Measurements from ENCODE around the gene RAP1GAP2.

The RAP1GAP2 gene

DNA sequence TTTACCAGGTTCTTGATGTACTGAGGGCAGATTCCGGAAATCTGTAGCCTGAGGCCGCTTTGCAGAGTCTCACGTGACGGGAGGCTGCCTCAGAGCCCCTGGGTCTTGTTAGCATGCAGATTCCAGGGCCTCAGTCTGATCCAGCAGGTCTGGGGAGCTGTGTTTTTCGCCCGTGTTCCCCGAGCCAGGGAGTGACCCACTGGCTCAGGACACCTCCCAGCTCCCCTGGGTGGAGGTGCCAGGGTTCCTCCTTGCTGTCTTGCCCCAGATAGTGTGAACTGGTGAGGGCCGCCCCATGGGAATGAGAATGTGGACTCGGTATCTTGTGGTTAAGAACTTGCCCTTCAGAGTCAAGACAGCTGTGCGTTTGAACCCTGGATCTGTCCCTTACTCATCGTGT, 168.6 kb downstream of the RAP1GAP2 start:
- FAIRE-seq = no peak
- TF ChIP-seq, protein P1, sequence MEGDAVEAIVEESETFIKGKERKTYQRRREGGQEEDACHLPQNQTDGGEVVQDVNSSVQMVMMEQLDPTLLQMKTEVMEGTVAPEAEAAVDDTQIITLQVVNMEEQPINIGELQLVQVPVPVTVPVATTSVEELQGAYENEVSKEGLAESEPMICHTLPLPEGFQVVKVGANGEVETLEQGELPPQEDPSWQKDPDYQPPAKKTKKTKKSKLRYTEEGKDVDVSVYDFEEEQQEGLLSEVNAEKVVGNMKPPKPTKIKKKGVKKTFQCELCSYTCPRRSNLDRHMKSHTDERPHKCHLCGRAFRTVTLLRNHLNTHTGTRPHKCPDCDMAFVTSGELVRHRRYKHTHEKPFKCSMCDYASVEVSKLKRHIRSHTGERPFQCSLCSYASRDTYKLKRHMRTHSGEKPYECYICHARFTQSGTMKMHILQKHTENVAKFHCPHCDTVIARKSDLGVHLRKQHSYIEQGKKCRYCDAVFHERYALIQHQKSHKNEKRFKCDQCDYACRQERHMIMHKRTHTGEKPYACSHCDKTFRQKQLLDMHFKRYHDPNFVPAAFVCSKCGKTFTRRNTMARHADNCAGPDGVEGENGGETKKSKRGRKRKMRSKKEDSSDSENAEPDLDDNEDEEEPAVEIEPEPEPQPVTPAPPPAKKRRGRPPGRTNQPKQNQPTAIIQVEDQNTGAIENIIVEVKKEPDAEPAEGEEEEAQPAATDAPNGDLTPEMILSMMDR (IDR thresholded peaks at IDR 0.05; ENCODE audit: insufficient read depth, missing control alignments) = no peak
- no peak for DNase-seq (ENCODE audit: insufficient read length, low spot score)

DNA sequence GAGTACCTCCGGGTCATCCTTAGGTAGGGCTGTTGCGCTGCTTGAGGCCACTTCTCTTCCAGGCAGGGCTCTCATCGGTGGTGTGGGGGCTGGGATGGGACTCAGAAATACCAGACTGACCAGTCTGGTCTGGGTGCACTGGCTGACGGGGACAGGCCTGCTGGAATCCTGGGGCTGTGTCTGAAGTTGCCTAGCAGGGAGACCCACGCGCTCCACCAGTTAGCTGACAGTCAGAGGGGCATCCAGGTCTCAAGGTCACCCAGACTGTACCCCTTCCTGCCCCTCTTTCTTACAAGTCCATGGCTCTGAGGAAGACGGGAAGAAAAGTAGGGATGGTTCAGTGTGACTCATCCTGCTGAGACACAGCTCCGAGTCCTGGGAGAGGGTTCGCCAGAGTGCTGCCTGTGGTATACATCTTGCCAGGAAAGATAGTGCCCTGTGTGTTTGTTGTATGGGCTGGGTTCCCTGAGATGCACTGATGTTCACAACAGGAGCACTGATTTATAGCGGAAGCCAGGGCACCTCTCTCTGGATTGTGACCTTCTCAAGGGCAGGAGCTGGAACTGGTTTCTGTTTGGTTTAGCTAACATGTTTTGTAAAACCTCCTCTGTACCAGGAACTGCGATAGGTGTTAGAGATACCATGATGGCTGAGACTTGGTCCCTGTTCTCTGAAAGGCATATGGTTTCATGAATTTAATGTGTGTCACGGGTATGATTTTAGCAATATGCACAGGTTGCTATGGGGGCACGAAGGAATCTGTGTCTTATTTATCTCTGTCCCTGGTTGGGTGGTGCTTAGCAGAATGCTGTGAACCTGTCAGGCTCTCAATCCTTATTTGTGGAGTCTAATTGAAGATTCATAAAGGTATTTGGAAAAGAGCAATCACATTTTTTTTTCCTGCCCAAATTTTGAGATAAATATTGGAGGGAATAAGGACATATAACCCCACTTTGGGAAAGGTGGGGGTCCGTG, 169.7 kb downstream of the RAP1GAP2 start:
- FAIRE-seq (no peak), DNase-seq (ENCODE audit: insufficient read length, low spot score) (no peak)
- TF ChIP-seq, protein P1 (IDR thresholded peaks at IDR 0.05; ENCODE audit: insufficient read depth, missing control alignments) = no peak

DNA sequence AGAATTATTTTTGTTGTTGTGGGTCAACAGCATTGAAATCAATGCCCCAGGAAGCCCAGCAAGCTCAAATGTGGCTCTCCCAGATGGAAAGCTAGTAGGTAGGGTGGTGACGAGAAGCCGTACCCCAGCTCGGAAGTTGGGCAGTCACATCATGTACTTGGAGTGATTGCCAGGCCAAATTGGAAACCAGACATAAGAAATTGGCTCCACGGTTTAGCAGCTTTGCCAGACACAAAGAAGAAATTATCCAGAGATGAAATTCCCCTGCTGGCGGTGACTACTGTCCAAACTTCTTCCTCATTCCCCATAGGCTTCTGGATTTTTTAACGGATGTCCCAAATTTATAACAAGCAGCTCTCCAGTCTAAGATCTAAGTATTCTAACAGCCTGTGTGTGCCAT, 171.3 kb downstream of the RAP1GAP2 start:
- DNase-seq (ENCODE audit: insufficient read length, low spot score) (no peak), FAIRE-seq (no peak)
- TF ChIP-seq, protein P1 (IDR thresholded peaks at IDR 0.05; ENCODE audit: insufficient read depth, missing control alignments) = no peak

DNA sequence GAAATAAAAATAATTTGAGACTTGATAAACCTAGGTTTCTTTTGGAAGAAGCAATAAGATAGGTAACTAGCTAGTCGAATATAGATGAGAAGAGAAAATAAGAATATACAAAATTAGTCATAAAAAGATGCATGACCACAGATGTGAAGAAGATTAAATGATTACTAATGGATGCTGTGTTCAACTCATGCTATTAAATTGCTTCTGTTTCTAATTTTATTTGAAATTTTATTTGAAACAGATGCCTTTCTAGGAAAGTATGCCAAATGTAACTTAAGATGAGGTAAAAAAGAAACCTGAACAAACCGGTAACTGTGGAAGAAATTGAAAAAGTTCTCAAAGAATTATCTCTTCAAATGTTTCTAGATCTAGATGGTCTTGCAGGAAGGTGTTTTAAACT, 175.6 kb downstream of the RAP1GAP2 start:
- no peak for DNase-seq (ENCODE audit: insufficient read length, low spot score)
- TF ChIP-seq, protein P1 (IDR thresholded peaks at IDR 0.05; ENCODE audit: insufficient read depth, missing control alignments) = no peak
- no peak for FAIRE-seq

DNA sequence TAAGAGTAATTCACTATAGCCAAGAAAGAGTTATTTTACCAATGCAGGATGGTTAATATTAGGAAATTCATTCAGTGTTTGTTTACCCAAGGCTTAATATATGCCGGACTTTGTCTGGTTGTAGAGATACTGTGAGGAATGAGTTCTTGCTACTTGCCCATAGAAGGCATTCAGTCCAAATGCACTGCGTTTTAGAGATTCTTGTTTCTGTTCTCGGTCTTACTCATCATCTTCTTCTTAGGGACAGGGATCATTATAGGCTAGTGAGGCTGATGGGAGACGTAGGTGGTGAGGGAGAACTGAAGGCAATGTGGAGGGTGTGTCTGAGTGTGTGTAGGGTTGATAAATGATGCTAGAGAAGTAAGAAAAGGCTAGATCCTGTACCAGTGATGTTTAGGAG, 176.5 kb downstream of the RAP1GAP2 start:
- DNase-seq (ENCODE audit: insufficient read length, low spot score) (no peak), FAIRE-seq (no peak)
- TF ChIP-seq, protein P1 (IDR thresholded peaks at IDR 0.05; ENCODE audit: insufficient read depth, missing control alignments) = no peak

DNA sequence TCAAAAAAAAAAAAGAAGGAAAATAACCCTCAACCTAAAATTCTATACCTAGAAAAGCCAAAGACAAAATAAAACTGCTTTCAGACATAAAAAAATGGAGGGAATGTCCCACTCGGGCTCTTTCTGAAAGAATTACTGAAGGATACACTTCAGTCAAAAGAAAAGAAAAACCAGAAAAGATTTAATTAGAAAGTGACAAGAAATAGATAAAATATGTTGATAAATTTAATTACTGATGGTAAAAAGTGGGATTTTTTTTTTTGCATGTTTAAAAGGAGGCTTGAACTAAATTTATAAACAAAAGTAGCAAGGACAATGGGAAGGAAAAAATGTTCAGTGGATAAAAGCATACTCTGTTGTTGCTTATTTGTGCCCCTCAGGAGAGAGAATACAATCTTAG, 178.1 kb downstream of the RAP1GAP2 start:
- no peak for DNase-seq (ENCODE audit: insufficient read length, low spot score)
- no peak for FAIRE-seq
- TF ChIP-seq, protein P1 (IDR thresholded peaks at IDR 0.05; ENCODE audit: insufficient read depth, missing control alignments) = no peak

DNA sequence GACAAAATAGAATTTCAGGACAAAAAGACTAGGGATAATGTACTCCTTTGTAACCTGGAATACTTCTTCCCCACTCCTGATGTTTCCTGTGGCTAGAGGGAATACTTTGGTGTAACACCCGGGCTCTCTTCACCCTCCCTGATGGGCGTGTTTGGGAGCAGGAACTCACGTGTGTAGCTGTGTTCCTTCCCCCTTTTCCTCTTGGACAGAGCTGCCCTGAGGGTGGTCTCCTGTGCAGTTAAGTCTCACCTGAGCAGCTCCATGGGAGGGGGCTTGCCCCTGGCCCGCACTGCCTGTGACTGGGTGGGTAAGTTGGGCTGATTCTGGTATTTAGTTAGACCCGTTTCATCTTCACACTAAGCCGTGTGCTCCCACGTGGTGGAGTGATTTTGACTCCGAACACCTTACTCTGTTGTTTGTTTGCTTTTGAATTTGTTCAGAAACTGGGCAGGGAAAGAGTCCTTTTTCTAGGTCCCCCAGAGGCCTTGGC, 179.3 kb downstream of the RAP1GAP2 start:
- FAIRE-seq = no peak
- TF ChIP-seq, protein P1 (IDR thresholded peaks at IDR 0.05; ENCODE audit: insufficient read depth, missing control alignments) = no peak

More for the DNA sequence above, 179.3 kb downstream of the RAP1GAP2 start:
- DNase-seq (ENCODE audit: insufficient read length, low spot score) = no peak
